Heart right ventricle (tissue), 16 donors: ENCODE results near the gene CFH. TPM values are rescaled to one million over a fixed set of nuclear protein-coding genes. Genes with fewer than 3 reads are reported as not detected.
"Not testable (repeated sequence)": the region's sequence is repeated elsewhere in the genome, so short reads cannot be mapped to it uniquely, and the experiment has no call there.

Experiments
- ATAC-seq, 8 donors: fragments of 200-7000 bp; cut with Tn5 transposase; one replicate each; pipeline ENCODE4 v1.9.1; 2020; ENCODE audit warnings: mild to moderate bottlenecking in 8 of 8, moderate library complexity in 8 of 8, moderate number of reproducible peaks in 1 of 8
- DNase-seq, 2 donors: peaks; one replicate each; pipeline ENCODE4 v3.0.0-alpha.2; 2020
- H3K27ac ChIP-seq, 10 donors: fragments of 200-600 bp; sonication (generic) in 2 of 10; one replicate each; pipeline versions ENCODE4 v1.5.0 to v1.8.0; 2020 to 2022; ENCODE audit warnings: mild to moderate bottlenecking in 3 of 10
- H3K27me3 ChIP-seq, 7 donors: fragments of 200-600 bp; one replicate each; pipeline ENCODE4 v1.8.0; 2021 to 2022; ENCODE audit warnings: mild to moderate bottlenecking in 2 of 7
- H3K36me3 ChIP-seq, 9 donors: fragments of 200-600 bp; sonication (generic) in 1 of 9; one replicate each; pipeline versions ENCODE4 v1.5.0 to v1.8.0; 2020 to 2022; ENCODE audit warnings: mild to moderate bottlenecking in 2 of 9
- H3K4me1 ChIP-seq, 9 donors: fragments of 200-600 bp; sonication (generic) in 1 of 9; one replicate each; pipeline versions ENCODE4 v1.5.0 to v1.8.0; 2020 to 2022; ENCODE audit warnings: mild to moderate bottlenecking in 4 of 9
- H3K4me3 ChIP-seq, 10 donors: fragments of 200-600 bp; sonication (generic) in 2 of 10; one replicate each; pipeline versions ENCODE4 v1.5.0 to v1.8.0; 2020 to 2022; ENCODE audit warnings: mild to moderate bottlenecking in 7 of 10, moderate library complexity in 2 of 10
- H3K9me3 ChIP-seq, 11 donors: fragments of 200-600 bp in 10 of 11; sonication (generic) in 2 of 11; one replicate each; pipeline versions ENCODE4 v1.5.0 to v1.8.0; 2013 to 2022; ENCODE audit warnings: mild to moderate bottlenecking in 2 of 11, control low read depth in 1 of 11, moderate library complexity in 1 of 11
- CTCF ChIP-seq, 9 donors: fragments of 200-600 bp; sonication (generic) in 2 of 9; IDR thresholded peaks; one replicate each; pipeline versions ENCODE4 v1.5.0 to v1.8.0; 2021 to 2022; ENCODE audit warnings: antibody characterized with exemption in 9 of 9, mild to moderate bottlenecking in 5 of 9, moderate library complexity in 1 of 9
- WGBS, 2 donors: extraction: QIAGEN DNeasy Blood & Tissue Kit; methylation state at CpG; one replicate each; pipeline ENCODE4 v1.1.7; 2013; ENCODE audit warnings: inconsistent platforms in 1 of 2; 5-methylcytosine and 5-hydroxymethylcytosine counted together
- intact Hi-C, 10 donors: fragments of 100-400 bp; cut with DNase I; formaldehyde crosslinking; loops; one replicate each; pipeline versions ENCODE4 v1.11.1 to v1.14.2; 2022
- polyA plus RNA-seq, 2 donors: library from polyadenylated mRNA; stranded (reverse); fragments of 200-250 nt; gene quantifications; one replicate each; pipeline ENCODE4 v1.2.3, GENCODE V29; 2013
- total RNA-seq, 10 donors: library from RNA; stranded (reverse); fragmentation: NEBNext Ultra II Directional in 3 of 10; extraction: Animal tissue kit (Norgen Biotek cat#: 25700) in 3 of 10; gene quantifications; one replicate each; pipeline versions ENCODE4 v1.2.1 to v1.2.4, GENCODE V29; 2021 to 2023
- donor health status: Arrhythmogenic right ventricular cardiomyopathy.
- donor health status: ischemic (EF 13 %, LVEDD 7.1; RV severe dilation, severe dysfunction).
- donor health status: healthy with polysubstance abuse.
- donor health status: DM: no; HTN: yes; CAD: no.
- donor health status: DM: no; HTN: no; CAD: no.
- donor health status: ischemic (EF 25% LVEDD 6.9; RV normal size, moderate dysfunction).
- donor health status: ischemic (EF 25% LVEDD 5.7; RV mildly dilated, moderate dysfunction).
- donor health status: healthy.
- donor health status: DM: yes; HTN: yes; CAD: no.
- donor health status: Ischemic cardiomyopathy.
- donor health status: ischemic (EF 35%, LVEDD 5.7; RV mildly dilated, moderate dysfunction).
- donor health status: nonischemic (EF 11% LVEDD 7.7; RV severe dilation, severe dysfunction).
- donor health status: DM: yes; HTN: yes; CAD: no.
- donor health status: PGD.
- donor health status: ischemic (EF 29% LVEDD 5.4; RV normal size, mild dysfunction).
- donor health status: nonischemic (EF 23%, LVEDD 6.1; RV moderate dilation, normal function).

Gene CFH
- total and polyA plus RNA-seq, 12 donors: 12.7 to 50.5 (median 28.5) TPM

GRCh38 chr1:196734006-196734405 lies 82.2 kb downstream of the CFH start:
- TF ChIP-seq CTCF (IDR thresholded peaks at IDR 0.05): no peak
- H3K27me3 ChIP-seq: no peaks in the 10 kb centered on the region
- intact Hi-C loops: no loop called here
- no peaks in the 10 kb centered on the region for H3K4me1 ChIP-seq
- no peak overlapping the region for H3K27ac ChIP-seq
- peaks cover 0 to 32% (median 7%) of the 10 kb centered on the region in 11 donors for H3K9me3 ChIP-seq
- peaks cover 0 to 31% (median 0%) of the 10 kb centered on the region in 9 donors for H3K36me3 ChIP-seq
- ATAC-seq: no peak
- no peak for DNase-seq
- no peak overlapping the region for H3K4me3 ChIP-seq

DNA sequence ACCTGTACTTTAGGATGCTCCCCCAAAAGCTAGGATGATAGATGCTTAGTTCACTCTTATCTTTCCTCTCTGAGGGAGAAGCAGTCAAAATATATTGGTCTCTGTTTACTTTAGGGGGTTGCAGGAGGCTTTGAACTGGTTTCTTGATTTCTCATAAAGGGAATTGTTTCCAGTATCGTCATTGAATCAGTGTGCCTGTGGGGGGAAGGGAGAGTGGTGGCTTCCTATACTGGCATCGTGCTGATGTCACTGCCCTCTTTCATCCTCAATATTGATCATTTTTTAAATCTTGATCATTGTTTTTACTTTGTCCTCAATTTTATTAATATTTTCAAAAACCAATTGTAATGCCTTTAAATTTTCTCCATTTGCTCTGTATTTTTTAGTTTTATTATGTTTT lies 82.6 kb downstream of the CFH start:
- Histone ChIP-seq H3K27ac (no peak overlapping the region), H3K36me3 (peaks cover 0 to 36% (median 0%) of the 10 kb centered on the region in 9 donors), H3K4me3 (no peak overlapping the region), H3K4me1 (no peaks in the 10 kb centered on the region), H3K9me3 (peaks cover 0 to 36% (median 7%) of the 10 kb centered on the region in 11 donors), H3K27me3 (no peaks in the 10 kb centered on the region)
- DNase-seq (no peak), ATAC-seq (no peak)
- 78 to 80% methylated on average over 2 of the region's 2 CpGs for WGBS, 2 donors
- TF ChIP-seq CTCF (IDR thresholded peaks at IDR 0.05): no peak
- intact Hi-C loops: no loop called here

- Histone ChIP-seq H3K27me3 (no peaks in the 10 kb centered on the region), H3K27ac (no peak overlapping the region), H3K36me3 (peaks cover 0 to 52% (median 0%) of the 10 kb centered on the region in 9 donors), H3K4me1 (no peaks in the 10 kb centered on the region), H3K4me3 (no peak overlapping the region), H3K9me3 (peaks cover 0 to 30% (median 7%) of the 10 kb centered on the region in 11 donors)
- no peak for ATAC-seq
- no peak for TF ChIP-seq CTCF (IDR thresholded peaks at IDR 0.05)
- intact Hi-C loops: no loop called here
- no peak for DNase-seq
Measured at GRCh38 chr1:196738730-196739129, 86.9 kb downstream of the CFH start.

DNA sequence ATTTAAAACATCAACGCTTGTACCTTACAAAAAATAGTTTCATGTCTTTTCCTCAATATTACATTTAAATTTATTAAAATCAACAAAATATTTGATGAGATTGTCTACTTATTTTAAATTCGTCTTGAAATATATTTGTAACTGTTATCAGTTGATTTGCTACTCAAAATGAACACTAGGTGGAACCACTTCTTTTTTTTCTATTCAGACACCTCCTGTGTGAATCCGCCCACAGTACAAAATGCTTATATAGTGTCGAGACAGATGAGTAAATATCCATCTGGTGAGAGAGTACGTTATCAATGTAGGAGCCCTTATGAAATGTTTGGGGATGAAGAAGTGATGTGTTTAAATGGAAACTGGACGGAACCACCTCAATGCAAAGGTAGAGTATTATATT lies 91.4 kb downstream of the CFH start:
- DNase-seq, ATAC-seq, intact Hi-C loops, H3K4me1 ChIP-seq, H3K27me3 ChIP-seq, H3K27ac ChIP-seq, H3K4me3 ChIP-seq: not testable (repeated sequence)
- peak in 3 of 9 donors; percentile 4 to 32 (median 17) for TF ChIP-seq CTCF (IDR thresholded peaks at IDR 0.05)
- Histone ChIP-seq H3K36me3 (peaks cover 0 to 64% (median 0%) of the 10 kb centered on the region in 9 donors), H3K9me3 (peaks cover 0 to 21% (median 7%) of the 10 kb centered on the region in 11 donors)
- 34 to 41% methylated on average over 6 of the region's 6 CpGs for WGBS, 2 donors

DNA sequence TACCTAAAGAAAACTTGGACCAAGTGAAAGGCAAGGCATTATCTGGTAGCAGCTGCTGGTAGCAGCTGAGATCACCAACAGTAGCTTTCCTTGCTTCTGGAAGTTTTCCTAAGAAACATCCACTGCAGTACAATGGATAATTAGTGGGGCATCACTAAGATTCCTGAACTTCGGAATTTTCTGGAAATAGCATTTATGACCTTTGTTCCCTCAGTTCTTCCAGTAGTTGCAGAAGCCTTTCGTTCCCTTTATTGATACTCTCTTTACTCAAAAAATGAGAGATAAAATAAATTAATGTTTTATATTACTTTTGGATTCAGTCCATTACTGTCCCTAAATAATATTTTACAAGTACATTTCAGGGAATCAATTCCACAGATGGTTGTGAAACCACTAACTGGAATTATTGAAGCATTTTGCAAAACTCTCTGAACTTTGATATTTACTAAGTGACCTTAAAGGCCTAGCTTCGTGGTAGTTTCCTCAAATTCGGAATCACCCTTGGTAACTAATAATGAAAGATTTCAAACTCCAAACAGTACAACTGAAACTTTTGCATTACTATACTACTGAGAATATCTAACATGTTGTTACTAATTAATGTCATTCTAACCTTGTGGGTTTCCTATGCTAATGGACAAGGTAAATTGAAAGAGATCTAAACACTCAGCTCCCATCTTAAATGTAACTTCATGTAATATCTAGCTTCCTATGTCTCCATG lies 113.3 kb downstream of the CFH start:
- ATAC-seq, H3K4me1 ChIP-seq, DNase-seq, H3K27me3 ChIP-seq, intact Hi-C loops, H3K4me3 ChIP-seq, H3K36me3 ChIP-seq, H3K9me3 ChIP-seq, H3K27ac ChIP-seq: not testable (repeated sequence)
- 79% methylated on average over 4 of the region's 4 CpGs for WGBS, 2 donors

- WGBS, 2 donors: 91 to 97% methylated on average over 4 of the region's 4 CpGs
- H3K36me3 ChIP-seq, H3K27ac ChIP-seq, H3K9me3 ChIP-seq, ATAC-seq, H3K27me3 ChIP-seq, H3K4me3 ChIP-seq, DNase-seq, intact Hi-C loops, H3K4me1 ChIP-seq: not testable (repeated sequence)
Measured at GRCh38 chr1:196769823-196770222, 118.0 kb downstream of the CFH start.
